Neuronal stem cell (in vitro differentiated cells): ENCODE measurements around the gene PDCD4.

Experiments
- DNase-seq: peaks from one replicate; pipeline ENCODE4 v3.0.0-alpha.2; 2013; ENCODE audit warnings: low spot score
- H2AFZ ChIP-seq: one replicate; pipeline ENCODE4 v1.6.1; 2013; ENCODE audit warnings: mild to moderate bottlenecking, low read length, inconsistent platforms
- H2AK5ac ChIP-seq: 2 replicates; pipeline ENCODE4 v1.6.1; 2013; ENCODE audit warnings: low read depth, mild to moderate bottlenecking, inconsistent platforms, low read length, moderate library complexity, mixed read lengths
- H2BK120ac ChIP-seq: 2 replicates; pipeline ENCODE4 v1.6.1; 2013; ENCODE audit warnings: low read depth, mild to moderate bottlenecking, inconsistent platforms, low read length, moderate library complexity, mixed read lengths
- H2BK12ac ChIP-seq: one replicate; pipeline ENCODE4 v1.6.1; 2013; ENCODE audit warnings: low read length, inconsistent platforms
- H2BK15ac ChIP-seq: 2 replicates; pipeline ENCODE4 v1.6.1; 2013; ENCODE audit warnings: mild to moderate bottlenecking, low read length, inconsistent platforms, mixed read lengths
- H2BK5ac ChIP-seq: one replicate; pipeline ENCODE4 v1.6.1; 2013; ENCODE audit warnings: inconsistent platforms, mild to moderate bottlenecking, low read length, moderate library complexity
- H3K14ac ChIP-seq: one replicate; pipeline ENCODE4 v1.6.1; 2013; ENCODE audit warnings: low read length, inconsistent platforms
- H3K18ac ChIP-seq: 2 replicates; pipeline ENCODE4 v1.6.1; 2013; ENCODE audit warnings: low read length, inconsistent platforms
- H3K23ac ChIP-seq: 2 replicates; pipeline ENCODE4 v1.6.1; 2013; ENCODE audit warnings: low read depth, mild to moderate bottlenecking, mixed read lengths, low read length, inconsistent platforms; ENCODE audit not compliant: poor library complexity
- H3K27ac ChIP-seq: replicated peaks from 3 replicates; pipeline ENCODE4 v1.5.1; 2013; ENCODE audit warnings: low read length, inconsistent platforms
- H3K27me3 ChIP-seq, 3 experiments: 2 replicates each; pipeline ENCODE4 v1.6.1; 2013; ENCODE audit warnings: low read length in 3 of 3, mild to moderate bottlenecking in 2 of 3, inconsistent platforms in 1 of 3, low read depth in 1 of 3, mixed read lengths in 1 of 3, moderate library complexity in 1 of 3; ENCODE audit not compliant: control insufficient read depth in 3 of 3, insufficient read depth in 3 of 3
- H3K36me3 ChIP-seq, 2 donors: replicated peaks in 1 of 2; 2 replicates each; pipeline ENCODE4 v1.6.1; 2013; ENCODE audit warnings: low read length in 2 of 2; ENCODE audit not compliant: control insufficient read depth in 2 of 2, insufficient read depth in 2 of 2
- H3K4ac ChIP-seq: 2 replicates; pipeline ENCODE4 v1.6.1; 2013; ENCODE audit warnings: inconsistent platforms, mild to moderate bottlenecking, low read length, moderate library complexity
- H3K4me1 ChIP-seq, 2 donors: 1 replicate in 1 of 2; 2 replicates in 1 of 2; pipeline ENCODE4 v1.6.1; 2013; ENCODE audit warnings: low read length in 2 of 2, low read depth in 1 of 2; ENCODE audit not compliant: control insufficient read depth in 2 of 2, insufficient read depth in 1 of 2
- H3K4me2 ChIP-seq: one replicate; pipeline ENCODE4 v1.6.1; 2013; ENCODE audit warnings: mild to moderate bottlenecking, low read length, inconsistent platforms; ENCODE audit not compliant: insufficient read depth, poor library complexity, severe bottlenecking
- H3K4me3 ChIP-seq, 2 donors: 2 replicates each; pipeline ENCODE4 v1.5.1; 2013; ENCODE audit warnings: low read length in 2 of 2, mild to moderate bottlenecking in 2 of 2, inconsistent platforms in 1 of 2, moderate library complexity in 1 of 2
- H3K79me1 ChIP-seq: one replicate; pipeline ENCODE4 v1.6.1; 2013; ENCODE audit warnings: low read depth, mild to moderate bottlenecking, inconsistent platforms, low read length, moderate library complexity
- H3K9ac ChIP-seq: one replicate; pipeline ENCODE4 v1.6.1; 2013; ENCODE audit warnings: mild to moderate bottlenecking, low read depth, low read length, inconsistent platforms; ENCODE audit not compliant: poor library complexity
- H3K9me3 ChIP-seq, 2 donors: replicated peaks in 1 of 2; 2 replicates each; pipeline versions ENCODE3 to v1.6.1; 2013; ENCODE audit warnings: low read length in 2 of 2, mild to moderate bottlenecking in 2 of 2, inconsistent platforms in 1 of 2, low read depth in 1 of 2, mixed read lengths in 1 of 2, moderate library complexity in 1 of 2; ENCODE audit not compliant: control insufficient read depth in 2 of 2, insufficient read depth in 1 of 2
- H4K8ac ChIP-seq: one replicate; pipeline ENCODE4 v1.6.1; 2013; ENCODE audit warnings: low read depth, mild to moderate bottlenecking, inconsistent platforms, low read length, moderate library complexity
- H4K91ac ChIP-seq: one replicate; pipeline ENCODE4 v1.6.1; 2013; ENCODE audit warnings: low read length, low read depth, mild to moderate bottlenecking, inconsistent platforms; ENCODE audit not compliant: poor library complexity
- WGBS, 2 donors: extraction: QIAGEN DNeasy Blood & Tissue Kit; methylation state at CpG; one replicate each; pipeline ENCODE4 v1.1.7; 2013; ENCODE audit warnings: missing lambda C conversion rate in 2 of 2, mixed read lengths in 1 of 2; ENCODE audit not compliant: insufficient read length in 2 of 2, insufficient replicate concordance in 1 of 2; ENCODE audit errors: extremely low coverage in 2 of 2; 5-methylcytosine and 5-hydroxymethylcytosine counted together

The PDCD4 gene

DNA sequence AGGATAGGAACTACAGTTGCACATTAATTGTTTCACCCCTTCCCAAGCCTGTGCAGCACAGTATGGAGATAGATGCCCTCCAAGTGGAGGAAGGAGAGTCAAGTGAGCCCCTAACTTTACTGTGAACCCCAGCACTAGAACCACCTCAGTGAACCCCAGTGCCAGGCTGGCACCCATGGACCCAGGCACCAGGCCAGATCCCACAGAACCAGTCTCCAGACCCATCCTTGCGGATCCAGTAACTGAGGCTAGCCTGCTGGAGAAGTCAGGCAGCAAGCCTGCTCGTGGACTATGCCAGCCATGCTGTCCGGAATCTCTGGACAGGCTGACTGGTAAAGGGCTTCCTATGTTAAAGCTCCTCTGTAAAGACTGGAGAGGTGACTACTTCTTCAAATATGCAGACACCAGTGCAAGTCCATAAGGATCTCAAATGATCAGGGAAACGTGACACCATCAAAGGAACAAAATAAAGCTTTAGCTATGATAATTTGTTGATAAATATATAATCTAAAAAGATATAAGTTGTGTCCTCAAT is 75.4 kb downstream of the PDCD4 start:
- H3K27ac ChIP-seq: no peak overlapping the region
- H3K9me3 ChIP-seq: peaks cover 4 to 67% of the 10 kb centered on the region in 2 donors
- H2BK120ac ChIP-seq: no peak overlapping the region
- no peak for DNase-seq
- no peak overlapping the region for H2AK5ac ChIP-seq
- H4K91ac ChIP-seq: no peak overlapping the region
- no peak overlapping the region for H3K18ac ChIP-seq
- no CpG with 5 or more reads among the region's 4 CpGs for WGBS, 2 donors
- H4K8ac ChIP-seq: no peak overlapping the region
- no peak overlapping the region for H2BK15ac ChIP-seq
- H3K14ac ChIP-seq: no peak overlapping the region
- no peak overlapping the region for H3K4ac ChIP-seq
- H3K27me3 ChIP-seq: no peaks in the 10 kb centered on the region
- H3K79me1 ChIP-seq: peaks cover 3% of the 10 kb centered on the region
- H3K4me1 ChIP-seq: peaks cover 0 to 6% of the 10 kb centered on the region in 2 donors
- H3K9ac ChIP-seq: peak overlapping the region; percentile 30
- H2BK12ac ChIP-seq: no peak overlapping the region
- no peak overlapping the region for H2BK5ac ChIP-seq
- peaks cover 4 to 57% of the 10 kb centered on the region in 2 donors for H3K36me3 ChIP-seq
- H2AFZ ChIP-seq: no peak overlapping the region
- H3K23ac ChIP-seq: no peak overlapping the region
- no peak overlapping the region for H3K4me2 ChIP-seq
- no peak overlapping the region for H3K4me3 ChIP-seq
